Activated CD4-positive, alpha-beta memory T cell treated with anti-CD3 and anti-CD28 coated beads for 36 hours (primary cell): ENCODE results near the gene PSMA2. TPM values are rescaled to one million over a fixed set of nuclear protein-coding genes. Genes with fewer than 3 reads are reported as not detected.
A peak's percentile ranks its signal among the peaks of the same experiment; 100 is the strongest.

Experiments
- CTCF ChIA-PET: fragments of 350-600 bp; sonication (Branson Sonifier 250); formaldehyde crosslinking; loops from one replicate; lab custom pipeline; 2021; ENCODE audit warnings: antibody characterized with exemption, inconsistent platforms; lab: Charles Lee
- POLR2A ChIA-PET: fragments of 350-600 bp; sonication (Branson Sonifier 250); formaldehyde crosslinking; loops from one replicate; lab custom pipeline; 2021; ENCODE audit warnings: antibody characterized with exemption; lab: Charles Lee
- DNase-seq: peaks from one replicate; pipeline ENCODE4 v3.0.0-alpha.2; 2020
- H3K27ac Mint-ChIP-seq: one replicate; pipeline ENCODE4 v1.8.0; 2021; ENCODE audit warnings: mixed read lengths
- H3K27me3 Mint-ChIP-seq: one replicate; pipeline ENCODE4 v1.8.0; 2021; ENCODE audit warnings: mixed read lengths
- H3K36me3 Mint-ChIP-seq: one replicate; pipeline ENCODE4 v1.8.0; 2021; ENCODE audit warnings: mixed read lengths
- H3K4me1 Mint-ChIP-seq: one replicate; pipeline ENCODE4 v1.8.0; 2021; ENCODE audit warnings: low read depth, mixed read lengths
- H3K4me3 Mint-ChIP-seq: one replicate; pipeline ENCODE4 v1.8.0; 2021; ENCODE audit warnings: mild to moderate bottlenecking, mixed read lengths
- H3K9me3 Mint-ChIP-seq: one replicate; pipeline ENCODE4 v1.8.0; 2021; ENCODE audit warnings: mixed read lengths
- intact Hi-C: fragments of 100-400 bp; cut with micrococcal nuclease; formaldehyde crosslinking; loops from one replicate; pipeline ENCODE4 v1.15.1; 2023
- total RNA-seq, 2 experiments: library from RNA; stranded (reverse); gene quantifications; one replicate each; pipeline ENCODE4 v1.2.3, GENCODE V29; 2021

Gene PSMA2
- total RNA-seq, 2 experiments from 2014 or later, result 196 to 200 TPM

DNA sequence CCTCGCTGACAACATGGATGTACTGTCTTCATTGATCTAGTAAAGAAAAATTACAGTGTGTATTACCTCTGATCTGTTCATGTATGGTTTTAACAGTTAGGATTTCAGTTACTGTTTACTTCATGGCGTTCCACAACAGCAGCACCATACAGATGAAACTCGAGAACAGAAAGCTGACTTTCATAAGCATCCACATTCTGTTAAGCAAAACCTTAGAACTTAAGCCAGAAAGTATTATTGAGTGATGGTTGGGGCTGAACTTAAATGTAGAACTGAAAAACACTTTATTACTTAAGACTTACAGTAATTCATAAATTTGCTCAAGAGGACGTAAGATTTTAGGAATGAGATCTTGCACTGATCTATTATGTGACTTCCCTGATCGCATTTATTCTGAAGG, 3.9 kb upstream of the PSMA2 start:
- POLR2A ChIA-PET, result no interaction called here

DNA sequence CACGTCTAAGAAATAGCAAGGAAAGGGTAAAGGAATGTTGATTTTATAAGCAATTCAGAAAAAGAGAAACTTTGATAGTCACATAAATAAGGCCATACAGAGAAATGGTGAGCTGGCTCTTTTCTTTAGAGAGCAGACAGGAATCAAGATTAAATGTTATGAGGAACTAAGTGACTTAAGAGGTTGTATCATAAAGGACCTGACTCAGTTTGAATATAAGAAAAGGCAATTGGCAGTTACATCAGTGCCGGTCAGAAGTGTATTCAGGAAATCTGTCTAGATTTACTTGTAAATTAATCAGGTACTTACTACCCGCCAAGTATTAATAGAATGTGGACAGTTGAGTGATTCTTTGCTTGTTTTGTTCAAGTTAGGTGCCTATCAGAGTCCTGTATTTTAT, 2.3 kb upstream of the PSMA2 start:
- Mint-ChIP-seq H3K27ac (peak overlapping the region; percentile 20), H3K36me3 (peaks cover 44% of the 10 kb centered on the region)
- POLR2A ChIA-PET, result no interaction called here

More for the DNA sequence above, 3.9 kb upstream of the PSMA2 start:
- DNase-seq, result no peak
- CTCF ChIA-PET, result interaction anchor here (0.6 to 1.2 kb wide), 2 partner anchors 326 to 995 kb away, joined by 3 read pairs; no protein-coding TSS in a partner anchor
- Mint-ChIP-seq H3K27me3 (no peaks in the 10 kb centered on the region), H3K27ac (no peak overlapping the region), H3K36me3 (peaks cover 41% of the 10 kb centered on the region), H3K4me3 (no peak overlapping the region), H3K9me3 (no peaks in the 10 kb centered on the region), H3K4me1 (peaks cover 54% of the 10 kb centered on the region)
- intact Hi-C loops, result loop anchor here (10.0 kb wide), 2 partner anchors 649 to 789 kb away; partner anchors contain the start of genes COA1 and STK17A

DNA sequence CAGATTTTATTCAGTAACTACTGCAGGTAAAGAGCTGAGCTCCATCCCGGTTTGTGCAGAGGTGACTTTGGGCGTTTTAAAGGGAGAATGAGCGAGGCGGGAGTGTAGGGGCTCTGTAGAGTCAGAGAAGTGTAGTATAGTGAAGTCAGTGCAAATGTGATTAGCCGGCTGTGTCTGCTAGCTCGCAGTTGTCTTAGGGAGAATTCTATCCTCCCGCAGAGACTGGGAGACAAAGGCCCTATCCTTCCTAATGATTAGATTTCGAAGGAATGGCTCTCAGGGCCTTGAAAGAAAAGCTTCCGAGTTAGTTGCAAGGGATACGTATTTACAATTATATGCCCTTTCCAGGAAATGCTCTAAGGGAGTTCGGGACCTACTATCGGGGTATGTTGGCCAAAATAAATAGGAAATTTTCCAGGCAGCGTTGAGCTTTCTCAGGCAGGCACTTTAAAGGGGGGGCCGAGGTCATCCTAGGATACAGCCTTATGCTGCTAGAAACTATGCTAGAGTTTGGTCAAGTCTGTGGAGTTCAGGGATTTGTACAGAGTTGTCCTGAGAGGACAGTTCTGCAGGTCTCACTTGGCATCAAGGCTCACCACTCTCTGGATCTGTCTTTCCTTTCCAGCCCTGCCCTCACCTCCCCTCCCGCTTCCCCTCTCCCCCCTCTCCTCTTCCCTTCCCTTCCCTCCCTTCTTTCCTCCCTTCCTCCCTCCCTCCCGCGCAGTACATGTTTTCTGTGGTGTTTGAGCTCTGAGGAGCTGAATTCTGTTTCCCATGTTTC, 1.0 kb upstream of the PSMA2 start:
- H3K27ac Mint-ChIP-seq, result peak overlapping the region; percentile 100
- no peak for DNase-seq
- H3K4me1 Mint-ChIP-seq, result peaks cover 54% of the 10 kb centered on the region
- intact Hi-C loops, result loop anchor here (1.0 to 10.0 kb wide), 8 partner anchors 7 to 1052 kb away; partner anchors contain the start of genes C7orf25, COA1 and STK17A
- ChIA-PET CTCF (interaction anchor here (1.3 to 2.4 kb wide), 4 partner anchors 8 to 906 kb away, joined by 3 to 18 read pairs (median 6); partner anchors contain the start of gene STK17A), POLR2A (interaction anchor here (0.6 to 2.9 kb wide), 6 partner anchors 8 to 20 kb away, joined by 3 to 11 read pairs (median 4); partner anchors contain the start of gene C7orf25)
- no peaks in the 10 kb centered on the region for H3K27me3 Mint-ChIP-seq
- H3K4me3 Mint-ChIP-seq, result peak overlapping the region; percentile 100
- H3K9me3 Mint-ChIP-seq, result no peaks in the 10 kb centered on the region
- H3K36me3 Mint-ChIP-seq, result peaks cover 43% of the 10 kb centered on the region

More for the DNA sequence above, 2.3 kb upstream of the PSMA2 start:
- Mint-ChIP-seq H3K27me3 (no peaks in the 10 kb centered on the region), H3K4me1 (peaks cover 50% of the 10 kb centered on the region), H3K9me3 (no peaks in the 10 kb centered on the region), H3K4me3 (peak overlapping the region; percentile 100)
- no peak for DNase-seq
- CTCF ChIA-PET, result no interaction called here
- intact Hi-C loops, result loop anchor here (5.0 to 10.0 kb wide), 4 partner anchors 143 to 903 kb away; partner anchors contain the start of genes COA1 and STK17A

DNA sequence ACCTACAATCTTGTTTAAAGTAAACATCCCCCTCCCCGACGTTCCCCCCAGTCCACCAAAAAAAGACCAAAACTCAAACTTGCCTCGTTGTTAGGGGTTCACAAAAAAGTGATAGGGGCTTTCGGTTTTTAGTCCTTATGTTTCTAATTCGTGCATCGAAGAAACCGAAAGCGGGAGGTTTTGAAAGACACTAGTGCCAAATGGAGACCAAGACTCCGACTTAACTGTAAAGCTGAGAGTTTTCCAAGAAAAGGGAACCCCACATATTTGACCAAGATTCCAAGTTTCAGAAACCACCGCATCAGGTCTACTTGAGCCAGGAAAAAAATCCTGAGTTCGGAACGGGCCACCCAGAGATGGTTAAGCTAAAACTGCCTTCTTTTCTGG, 534 bp downstream of the PSMA2 start:
- Mint-ChIP-seq H3K9me3 (no peaks in the 10 kb centered on the region), H3K36me3 (peaks cover 45% of the 10 kb centered on the region), H3K27me3 (no peaks in the 10 kb centered on the region), H3K4me3 (peak overlapping the region; percentile 100), H3K4me1 (peaks cover 62% of the 10 kb centered on the region), H3K27ac (peak overlapping the region; percentile 100)
- DNase-seq, result no peak
- ChIA-PET POLR2A (interaction anchor here (0.9 to 2.9 kb wide), 7 partner anchors 10 to 652 kb away, joined by 3 to 11 read pairs (median 5); partner anchors contain the start of genes C7orf25 and STK17A), CTCF (interaction anchor here (0.7 to 2.4 kb wide), 8 partner anchors 10 to 651 kb away, joined by 3 to 18 read pairs (median 3); partner anchors contain the start of genes C7orf25 and STK17A)
- intact Hi-C loops, result loop anchor here (5.0 to 10.0 kb wide), 4 partner anchors 146 to 906 kb away; partner anchors contain the start of genes COA1 and STK17A

DNA sequence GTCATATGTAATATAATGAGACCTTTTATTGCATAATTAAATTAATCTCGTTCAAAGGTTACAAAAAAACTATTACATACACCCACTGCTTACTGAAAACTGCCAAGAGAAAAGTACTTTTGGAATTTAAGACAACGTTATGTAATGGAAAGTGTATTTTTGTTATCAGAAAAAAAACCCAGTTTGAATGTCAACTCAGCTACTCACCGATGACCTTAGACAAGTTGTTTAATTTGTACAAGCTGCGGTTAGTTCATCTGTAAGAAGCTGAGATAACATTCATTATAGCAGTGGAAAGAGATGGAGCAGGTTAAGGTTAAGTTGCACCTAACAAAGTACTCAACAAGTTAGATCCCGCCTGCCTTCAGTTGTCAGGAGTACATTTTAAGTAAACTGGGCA, 1.1 kb downstream of the PSMA2 start:
- DNase-seq, result no peak
- Mint-ChIP-seq H3K4me1 (peaks cover 60% of the 10 kb centered on the region), H3K27me3 (no peaks in the 10 kb centered on the region), H3K4me3 (peak overlapping the region; percentile 100), H3K27ac (peak overlapping the region; percentile 100), H3K9me3 (no peaks in the 10 kb centered on the region), H3K36me3 (peaks cover 44% of the 10 kb centered on the region)
- intact Hi-C loops, result loop anchor here (5.0 to 10.0 kb wide), 4 partner anchors 146 to 906 kb away; partner anchors contain the start of genes COA1 and STK17A
- ChIA-PET POLR2A (interaction anchor here (1.6 to 2.9 kb wide), 3 partner anchors 18 to 652 kb away, joined by 5 to 11 read pairs (median 6); partner anchors contain the start of genes C7orf25 and STK17A), CTCF (interaction anchor here (0.9 to 2.5 kb wide), 5 partner anchors 10 to 509 kb away, joined by 3 to 10 read pairs (median 4); partner anchors contain the start of gene C7orf25)

DNA sequence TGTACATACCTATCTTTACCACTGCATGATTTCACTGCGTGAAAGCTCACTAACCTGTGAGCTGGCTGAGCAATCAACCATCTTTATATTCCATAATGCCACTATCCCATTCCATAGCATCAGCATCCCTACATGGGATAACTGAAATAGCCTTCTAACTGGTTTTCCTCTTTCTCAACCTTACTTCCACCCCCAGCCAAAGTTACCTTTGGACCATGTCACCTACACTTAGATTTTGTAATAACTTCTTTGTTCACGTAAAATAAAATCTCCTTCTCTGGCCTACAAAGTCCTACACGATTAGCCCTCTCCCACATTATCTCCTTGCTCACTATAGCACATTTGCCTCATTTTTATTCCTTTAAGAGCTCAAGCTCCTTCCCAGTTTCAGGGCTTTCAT, 2.5 kb downstream of the PSMA2 start:
- intact Hi-C loops, result no loop called here
- Mint-ChIP-seq H3K36me3 (peaks cover 49% of the 10 kb centered on the region), H3K27me3 (no peaks in the 10 kb centered on the region), H3K9me3 (no peaks in the 10 kb centered on the region), H3K4me3 (peak overlapping the region; percentile 21), H3K27ac (peak overlapping the region; percentile 0), H3K4me1 (peaks cover 64% of the 10 kb centered on the region)
- ChIA-PET CTCF (interaction anchor here (0.6 to 2.5 kb wide), 3 partner anchors 12 to 989 kb away, joined by 3 to 10 read pairs (median 5); no protein-coding TSS in a partner anchor), POLR2A (interaction anchor here (1.6 kb wide), 1 partner anchor 16 kb away, joined by 6 read pairs; no protein-coding TSS in a partner anchor)
- no peak for DNase-seq

DNA sequence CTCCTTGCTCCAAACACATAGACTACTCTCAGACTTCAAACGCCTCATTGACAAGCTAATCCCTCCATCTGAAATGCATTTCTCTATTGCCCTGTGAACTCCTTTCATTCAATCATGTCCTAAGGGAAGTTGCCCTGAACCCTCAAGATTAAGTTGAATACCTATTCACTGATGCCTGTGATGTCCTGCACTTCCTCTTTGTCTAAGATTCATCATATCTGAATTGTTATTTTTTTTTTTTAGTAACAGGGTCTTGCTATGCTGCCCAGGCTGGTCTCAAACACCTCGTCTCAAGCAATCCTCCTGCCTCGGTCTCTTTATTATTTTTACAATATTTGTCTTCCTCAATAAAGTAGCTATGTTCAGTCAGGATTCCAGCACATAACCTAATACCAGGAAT, 3.2 kb downstream of the PSMA2 start:
- Mint-ChIP-seq H3K9me3 (no peaks in the 10 kb centered on the region), H3K27ac (no peak overlapping the region), H3K4me1 (peaks cover 62% of the 10 kb centered on the region), H3K27me3 (no peaks in the 10 kb centered on the region), H3K4me3 (peak overlapping the region; percentile 21), H3K36me3 (peaks cover 45% of the 10 kb centered on the region)
- ChIA-PET CTCF (interaction anchor here (1.8 to 2.5 kb wide), 2 partner anchors 12 to 988 kb away, joined by 5 to 10 read pairs; no protein-coding TSS in a partner anchor), POLR2A (interaction anchor here (1.6 kb wide), 1 partner anchor 16 kb away, joined by 6 read pairs; no protein-coding TSS in a partner anchor)
- intact Hi-C loops, result loop anchor here (1.0 kb wide), 1 partner anchor 15 kb away; no protein-coding TSS in a partner anchor
- no peak for DNase-seq

DNA sequence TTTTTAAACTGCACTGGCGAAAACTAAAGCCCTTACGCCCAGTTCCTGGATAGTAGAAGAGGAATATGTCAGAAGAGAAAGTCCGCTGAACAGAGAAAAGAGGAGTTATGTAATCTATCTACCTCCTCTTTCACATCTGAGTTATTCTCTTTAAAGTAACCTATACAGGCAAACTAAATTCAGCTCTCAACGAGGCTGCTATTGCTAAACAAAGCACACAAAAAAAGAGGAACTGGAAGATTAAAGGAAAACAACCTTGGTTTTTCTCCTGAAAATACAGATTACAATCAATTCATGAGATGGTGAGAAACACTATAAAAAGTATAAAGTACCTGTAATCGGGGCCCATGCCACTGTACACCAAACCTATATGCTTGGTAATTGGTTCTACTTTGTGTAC, 5.8 kb downstream of the PSMA2 start:
- Mint-ChIP-seq H3K9me3 (no peaks in the 10 kb centered on the region), H3K36me3 (peaks cover 55% of the 10 kb centered on the region), H3K4me1 (peaks cover 63% of the 10 kb centered on the region), H3K27me3 (no peaks in the 10 kb centered on the region), H3K4me3 (no peak overlapping the region), H3K27ac (peak overlapping the region; percentile 8)
- ChIA-PET POLR2A (no interaction called here), CTCF (interaction anchor here (0.7 to 1.6 kb wide), 3 partner anchors 15 to 529 kb away, joined by 3 to 4 read pairs (median 3); no protein-coding TSS in a partner anchor)
- intact Hi-C loops, result no loop called here
- DNase-seq, result no peak

DNA sequence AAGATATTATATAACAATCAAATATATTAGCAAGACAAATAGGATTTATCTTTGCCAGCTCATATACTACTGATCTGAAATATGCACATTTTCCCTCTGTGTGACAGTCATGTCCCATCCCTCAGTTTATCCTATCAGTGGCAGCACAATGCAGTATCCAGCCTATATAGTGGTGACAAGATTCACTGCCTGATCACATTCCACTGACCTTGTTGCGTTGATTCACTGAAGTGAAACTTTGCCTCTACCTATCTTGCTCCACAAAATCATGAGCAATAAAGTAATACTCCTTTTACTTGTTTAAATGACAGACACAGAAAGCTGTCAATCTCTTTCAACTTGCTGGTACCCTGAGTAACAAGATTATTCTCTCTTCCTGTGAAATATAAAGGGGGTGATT, 6.3 kb downstream of the PSMA2 start:
- H3K4me3 Mint-ChIP-seq, result no peak overlapping the region
- intact Hi-C loops, result no loop called here
- H3K27ac Mint-ChIP-seq, result peak overlapping the region; percentile 62
- POLR2A ChIA-PET, result interaction anchor here (2.9 kb wide), 1 partner anchor 12 kb away, joined by 9 read pairs; no protein-coding TSS in a partner anchor
- DNase-seq, result no peak
- H3K36me3 Mint-ChIP-seq, result peaks cover 58% of the 10 kb centered on the region
- no peaks in the 10 kb centered on the region for H3K27me3 Mint-ChIP-seq
- CTCF ChIA-PET, result interaction anchor here (1.3 kb wide), 1 partner anchor 16 kb away, joined by 4 read pairs; no protein-coding TSS in a partner anchor
- no peaks in the 10 kb centered on the region for H3K9me3 Mint-ChIP-seq
- peaks cover 63% of the 10 kb centered on the region for H3K4me1 Mint-ChIP-seq

DNA sequence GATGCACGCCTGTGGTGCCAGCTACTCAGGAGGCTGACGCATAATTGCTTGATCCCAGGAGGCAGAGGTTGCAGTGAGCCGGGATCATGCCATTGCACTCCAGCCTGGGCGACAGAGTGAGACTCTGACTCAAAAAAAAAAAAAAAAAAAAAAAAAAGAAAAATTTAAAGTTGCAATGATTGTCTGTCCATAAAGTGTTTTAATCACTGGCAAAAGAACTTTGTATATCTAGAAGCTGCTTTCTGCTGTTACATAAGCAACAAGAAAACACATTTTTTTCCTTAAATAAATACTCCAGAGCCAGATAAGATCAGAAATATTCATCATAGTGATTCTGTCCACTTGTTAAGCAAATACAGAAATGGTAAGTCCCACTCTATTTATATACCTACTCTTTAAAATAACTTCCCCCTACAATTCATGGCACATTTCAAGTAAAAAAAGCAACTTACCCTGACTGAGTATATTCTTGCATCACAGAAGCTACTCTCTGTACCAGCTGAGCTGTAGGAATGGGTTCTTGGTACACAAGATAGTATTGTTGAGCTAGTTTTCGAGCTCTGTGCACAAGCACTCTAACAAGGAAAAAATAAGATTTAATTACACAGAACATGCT, 7.6 kb downstream of the PSMA2 start:
- no peak for DNase-seq
- peak overlapping the region; percentile 74 for H3K27ac Mint-ChIP-seq
- intact Hi-C loops, result no loop called here
- H3K4me1 Mint-ChIP-seq, result peaks cover 54% of the 10 kb centered on the region
- no peaks in the 10 kb centered on the region for H3K9me3 Mint-ChIP-seq
- peaks cover 67% of the 10 kb centered on the region for H3K36me3 Mint-ChIP-seq
- ChIA-PET CTCF (interaction anchor here (0.8 kb wide), 1 partner anchor 18 kb away, joined by 3 read pairs; no protein-coding TSS in a partner anchor), POLR2A (interaction anchor here (1.0 to 2.9 kb wide), 2 partner anchors 10 to 12 kb away, joined by 3 to 9 read pairs; no protein-coding TSS in a partner anchor)
- no peaks in the 10 kb centered on the region for H3K27me3 Mint-ChIP-seq
- no peak overlapping the region for H3K4me3 Mint-ChIP-seq
